Measurements from ENCODE around the gene HSPA4.

HSPA4 gene

DNA sequence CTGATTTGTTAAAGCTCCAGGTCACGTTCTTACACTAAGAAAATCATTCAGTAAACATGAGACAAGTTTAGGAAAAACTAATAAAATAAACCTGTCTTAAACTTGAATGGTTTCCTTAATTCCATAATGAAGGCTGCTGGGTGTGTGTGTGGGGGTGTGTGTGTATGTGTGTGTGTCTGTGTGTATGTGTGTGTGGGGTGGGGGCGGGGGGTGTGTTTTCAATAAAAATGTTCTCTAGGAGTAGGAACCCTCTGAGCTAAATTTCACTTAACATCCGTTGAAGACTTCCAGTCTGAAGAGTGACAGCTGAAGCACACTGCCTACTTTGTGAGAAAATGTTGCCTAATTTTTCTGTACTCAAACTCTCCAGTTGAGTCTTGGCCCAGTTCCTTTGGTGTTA, 54.5 kb downstream of the HSPA4 start:
- TF ChIP-seq, protein P1, sequence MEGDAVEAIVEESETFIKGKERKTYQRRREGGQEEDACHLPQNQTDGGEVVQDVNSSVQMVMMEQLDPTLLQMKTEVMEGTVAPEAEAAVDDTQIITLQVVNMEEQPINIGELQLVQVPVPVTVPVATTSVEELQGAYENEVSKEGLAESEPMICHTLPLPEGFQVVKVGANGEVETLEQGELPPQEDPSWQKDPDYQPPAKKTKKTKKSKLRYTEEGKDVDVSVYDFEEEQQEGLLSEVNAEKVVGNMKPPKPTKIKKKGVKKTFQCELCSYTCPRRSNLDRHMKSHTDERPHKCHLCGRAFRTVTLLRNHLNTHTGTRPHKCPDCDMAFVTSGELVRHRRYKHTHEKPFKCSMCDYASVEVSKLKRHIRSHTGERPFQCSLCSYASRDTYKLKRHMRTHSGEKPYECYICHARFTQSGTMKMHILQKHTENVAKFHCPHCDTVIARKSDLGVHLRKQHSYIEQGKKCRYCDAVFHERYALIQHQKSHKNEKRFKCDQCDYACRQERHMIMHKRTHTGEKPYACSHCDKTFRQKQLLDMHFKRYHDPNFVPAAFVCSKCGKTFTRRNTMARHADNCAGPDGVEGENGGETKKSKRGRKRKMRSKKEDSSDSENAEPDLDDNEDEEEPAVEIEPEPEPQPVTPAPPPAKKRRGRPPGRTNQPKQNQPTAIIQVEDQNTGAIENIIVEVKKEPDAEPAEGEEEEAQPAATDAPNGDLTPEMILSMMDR (IDR thresholded peaks at IDR 0.05; ENCODE audit: low read length), result no peak
- no peak for TF ChIP-seq EZH2phosphoT487 (IDR thresholded peaks at IDR 0.05; ENCODE audit: low read length)
- TF ChIP-seq EZH2 (optimal IDR thresholded peaks at IDR 0.05; ENCODE audit: low read depth, low read length), result no peak
- Histone ChIP-seq H3K9ac (ENCODE audit: low read length) (no peak overlapping the region), H3K9me3 (replicated peaks; ENCODE audit: insufficient read depth, low read length) (no peaks in the 10 kb centered on the region), H3K79me2 (ENCODE audit: low read length) (no peaks in the 10 kb centered on the region), H3F3A (ENCODE audit: insufficient read depth, low read length) (0 out of 2 replicates have a peak, but pooled peaks cover 9% of the 10 kb centered on the region), H2AFZ (ENCODE audit: low read length) (no peak overlapping the region), H3K4me2 (ENCODE audit: low read depth, low read length) (no peak overlapping the region), H3K27me3 (replicated peaks; ENCODE audit: insufficient read depth, low read length) (no peaks in the 10 kb centered on the region), H3K4me3 (ENCODE audit: low read length) (no peak overlapping the region), H3K4me1 (ENCODE audit: low read length) (peaks cover 21% of the 10 kb centered on the region), H4K20me1 (ENCODE audit: insufficient read depth, low read length) (no peaks in the 10 kb centered on the region), H3K36me3 (replicated peaks; ENCODE audit: insufficient read depth, low read length) (no peaks in the 10 kb centered on the region; the same call in 1 of the 2 replicates), H3K27ac (ENCODE audit: low read length) (peak overlapping the region; percentile 62; the same call in 1 of the 2 replicates), H3K9me2 (replicated peaks; ENCODE audit: insufficient read depth, low read length) (no peaks in the 10 kb centered on the region)
- DNase-seq, result no peak

DNA sequence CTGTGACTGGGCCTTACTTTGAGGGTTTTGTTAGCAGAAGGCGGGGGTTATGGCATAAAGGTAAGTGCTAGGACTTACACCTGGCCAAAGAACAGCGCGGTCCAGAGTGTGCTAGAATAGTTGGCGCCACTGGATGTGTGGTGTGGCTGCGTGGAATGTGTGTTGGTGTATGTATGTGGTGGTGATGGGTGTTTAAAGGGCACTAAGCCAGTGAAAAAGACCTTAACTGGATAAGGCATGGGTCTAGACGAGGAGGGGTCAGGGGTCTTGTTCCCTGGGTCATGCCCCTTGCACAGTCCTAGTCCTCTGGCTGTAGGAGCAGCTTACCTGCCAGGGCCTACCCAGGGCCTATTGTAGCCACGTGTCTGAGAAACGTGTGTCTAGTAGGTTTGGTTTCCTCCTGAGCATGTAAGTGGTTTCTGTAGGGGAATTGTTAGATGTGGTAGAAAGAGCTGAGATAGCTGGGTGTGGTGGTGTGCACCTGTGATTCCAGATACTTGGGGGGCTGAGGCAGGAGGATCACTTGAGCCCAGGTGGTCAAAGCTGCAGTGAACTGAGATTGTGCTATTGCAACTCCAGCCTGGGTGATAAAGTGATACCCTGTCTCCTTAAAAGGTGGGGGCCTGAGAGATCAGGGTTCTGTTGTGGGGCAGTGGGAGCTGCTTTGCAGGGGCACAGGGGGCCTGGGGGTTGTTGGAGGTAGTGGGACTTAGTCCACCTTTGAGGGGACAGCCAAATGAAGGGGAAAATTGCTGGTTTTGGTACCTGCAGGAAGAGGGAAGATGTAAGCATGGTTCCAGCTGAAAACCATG, 55.2 kb downstream of the HSPA4 start:
- H3K36me3 ChIP-seq (replicated peaks; ENCODE audit: insufficient read depth, low read length), result no peaks in the 10 kb centered on the region; the same call in 1 of the 2 replicates
- no peak overlapping the region for H2AFZ ChIP-seq (ENCODE audit: low read length)
- H3K4me1 ChIP-seq (ENCODE audit: low read length), result peaks cover 21% of the 10 kb centered on the region
- no peaks in the 10 kb centered on the region for H3K9me3 ChIP-seq (replicated peaks; ENCODE audit: insufficient read depth, low read length)
- no peaks in the 10 kb centered on the region for H3K79me2 ChIP-seq (ENCODE audit: low read length)
- 0 out of 2 replicates have a peak, but pooled peaks cover 9% of the 10 kb centered on the region for H3F3A ChIP-seq (ENCODE audit: insufficient read depth, low read length)
- H3K4me2 ChIP-seq (ENCODE audit: low read depth, low read length), result 0 out of 2 replicates have a peak overlapping the region, but pooled peaks have one; percentile 5
- no peaks in the 10 kb centered on the region for H3K27me3 ChIP-seq (replicated peaks; ENCODE audit: insufficient read depth, low read length)
- H3K4me3 ChIP-seq (ENCODE audit: low read length), result no peak overlapping the region
- no peaks in the 10 kb centered on the region for H3K9me2 ChIP-seq (replicated peaks; ENCODE audit: insufficient read depth, low read length)
- no peak overlapping the region for H3K9ac ChIP-seq (ENCODE audit: low read length)
- DNase-seq, result peak; percentile 89
- H4K20me1 ChIP-seq (ENCODE audit: insufficient read depth, low read length), result no peaks in the 10 kb centered on the region
- TF ChIP-seq EZH2 (optimal IDR thresholded peaks at IDR 0.05; ENCODE audit: low read depth, low read length) (no peak), EZH2phosphoT487 (IDR thresholded peaks at IDR 0.05; ENCODE audit: low read length) (no peak)
- TF ChIP-seq, protein P1 (IDR thresholded peaks at IDR 0.05; ENCODE audit: low read length), result no peak
- peak overlapping the region; percentile 62; the same call in 1 of the 2 replicates for H3K27ac ChIP-seq (ENCODE audit: low read length)

DNA sequence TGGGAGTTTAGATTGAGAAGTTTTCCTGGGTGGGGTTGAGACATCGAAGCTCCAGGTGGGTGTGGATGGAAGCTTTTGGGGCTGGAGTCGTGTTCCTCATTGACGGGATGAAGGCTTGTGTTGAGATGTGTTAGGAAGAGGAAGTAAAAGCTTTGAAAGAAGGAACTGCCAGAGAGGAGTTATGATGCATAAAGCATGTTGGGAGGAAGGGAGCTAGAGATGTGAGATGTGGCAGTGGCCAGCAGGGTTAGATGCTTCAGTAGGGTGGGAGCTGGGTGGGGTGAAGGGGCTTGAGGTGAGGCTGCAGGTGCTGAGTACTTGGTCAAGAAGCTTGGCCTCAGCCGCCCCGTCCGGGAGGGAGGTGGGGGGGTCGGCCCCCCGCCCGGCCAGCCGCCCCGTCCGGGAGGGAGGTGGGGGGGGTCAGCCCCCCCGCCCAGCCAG, 56.7 kb downstream of the HSPA4 start:
- H3K9ac ChIP-seq (ENCODE audit: low read length), result no peak overlapping the region
- TF ChIP-seq, protein P1 (IDR thresholded peaks at IDR 0.05; ENCODE audit: low read length), result no peak
- TF ChIP-seq EZH2 (optimal IDR thresholded peaks at IDR 0.05; ENCODE audit: low read depth, low read length) (no peak), EZH2phosphoT487 (IDR thresholded peaks at IDR 0.05; ENCODE audit: low read length) (no peak)
- no peak overlapping the region for H3K4me2 ChIP-seq (ENCODE audit: low read depth, low read length)
- H3F3A ChIP-seq (ENCODE audit: insufficient read depth, low read length), result 0 out of 2 replicates have a peak, but pooled peaks cover 9% of the 10 kb centered on the region
- H3K9me3 ChIP-seq (replicated peaks; ENCODE audit: insufficient read depth, low read length), result no peaks in the 10 kb centered on the region
- no peak overlapping the region for H3K4me3 ChIP-seq (ENCODE audit: low read length)
- no peaks in the 10 kb centered on the region for H3K79me2 ChIP-seq (ENCODE audit: low read length)
- H3K36me3 ChIP-seq (replicated peaks; ENCODE audit: insufficient read depth, low read length), result no peaks in the 10 kb centered on the region; the same call in 1 of the 2 replicates
- peaks cover 21% of the 10 kb centered on the region for H3K4me1 ChIP-seq (ENCODE audit: low read length)
- no peak for DNase-seq
- H3K27ac ChIP-seq (ENCODE audit: low read length), result no peak overlapping the region
- H3K27me3 ChIP-seq (replicated peaks; ENCODE audit: insufficient read depth, low read length), result no peaks in the 10 kb centered on the region
- H2AFZ ChIP-seq (ENCODE audit: low read length), result no peak overlapping the region
- H3K9me2 ChIP-seq (replicated peaks; ENCODE audit: insufficient read depth, low read length), result no peaks in the 10 kb centered on the region
- H4K20me1 ChIP-seq (ENCODE audit: insufficient read depth, low read length), result no peaks in the 10 kb centered on the region

All from MM.1S (cell line).